Neural crest cell (in vitro differentiated cells): Measurements from ENCODE around the gene SAMD14. TPM values are rescaled to one million over a fixed set of nuclear protein-coding genes. Genes with fewer than 3 reads are reported as not detected.
A peak's percentile ranks its signal among the peaks of the same experiment; 100 is the strongest.

Experiments used
- DNase-seq: peaks from one replicate; pipeline ENCODE4 v3.0.0; 2021; ENCODE audit warnings: low read depth, mixed read lengths, low spot score
- H3K27ac Mint-ChIP-seq: one replicate; pipeline ENCODE4 v1.8.0; 2021; ENCODE audit warnings: mild to moderate bottlenecking, mixed read lengths; ENCODE audit not compliant: unreplicated experiment
- H3K27me3 Mint-ChIP-seq: 2 replicates; pipeline ENCODE4 v1.8.0; 2021; ENCODE audit warnings: low read depth, mild to moderate bottlenecking, mixed read lengths
- H3K36me3 Mint-ChIP-seq: 2 replicates; pipeline ENCODE4 v1.8.0; 2021; ENCODE audit warnings: low read depth, mild to moderate bottlenecking, mixed read lengths
- H3K4me1 Mint-ChIP-seq: 2 replicates; pipeline ENCODE4 v1.8.0; 2021; ENCODE audit warnings: mixed read lengths
- H3K4me3 Mint-ChIP-seq: one replicate; pipeline ENCODE4 v1.8.0; 2021; ENCODE audit warnings: mild to moderate bottlenecking, mixed read lengths
- H3K9me3 Mint-ChIP-seq: 2 replicates; pipeline ENCODE4 v1.8.0; 2021; ENCODE audit warnings: mixed read lengths
- long read RNA-seq: library from polyadenylated mRNA; unstranded; transcript quantifications from one replicate; pipeline ENCODE4 v2.0.0, GENCODE V29; 2020
- total RNA-seq: library from RNA; stranded (reverse); gene quantifications from 2 replicates; pipeline ENCODE4 v1.2.1, GENCODE V29; 2021
- TF ChIP-seq, protein P1 (sequence below): fragments of 200-600 bp; sonication (generic); conservative IDR thresholded peaks from 2 replicates; pipeline ENCODE4 v1.5.0; 2021; ENCODE audit warnings: antibody characterized with exemption, mild to moderate bottlenecking

Gene SAMD14
- 26.1 and 28.7 TPM in 2 replicates for total RNA-seq
- long read RNA-seq, partial matches to known transcripts: 0 of 1 reads
- long read RNA-seq, other reads (novel, unspliced or antisense): 1 of 1 reads

DNA sequence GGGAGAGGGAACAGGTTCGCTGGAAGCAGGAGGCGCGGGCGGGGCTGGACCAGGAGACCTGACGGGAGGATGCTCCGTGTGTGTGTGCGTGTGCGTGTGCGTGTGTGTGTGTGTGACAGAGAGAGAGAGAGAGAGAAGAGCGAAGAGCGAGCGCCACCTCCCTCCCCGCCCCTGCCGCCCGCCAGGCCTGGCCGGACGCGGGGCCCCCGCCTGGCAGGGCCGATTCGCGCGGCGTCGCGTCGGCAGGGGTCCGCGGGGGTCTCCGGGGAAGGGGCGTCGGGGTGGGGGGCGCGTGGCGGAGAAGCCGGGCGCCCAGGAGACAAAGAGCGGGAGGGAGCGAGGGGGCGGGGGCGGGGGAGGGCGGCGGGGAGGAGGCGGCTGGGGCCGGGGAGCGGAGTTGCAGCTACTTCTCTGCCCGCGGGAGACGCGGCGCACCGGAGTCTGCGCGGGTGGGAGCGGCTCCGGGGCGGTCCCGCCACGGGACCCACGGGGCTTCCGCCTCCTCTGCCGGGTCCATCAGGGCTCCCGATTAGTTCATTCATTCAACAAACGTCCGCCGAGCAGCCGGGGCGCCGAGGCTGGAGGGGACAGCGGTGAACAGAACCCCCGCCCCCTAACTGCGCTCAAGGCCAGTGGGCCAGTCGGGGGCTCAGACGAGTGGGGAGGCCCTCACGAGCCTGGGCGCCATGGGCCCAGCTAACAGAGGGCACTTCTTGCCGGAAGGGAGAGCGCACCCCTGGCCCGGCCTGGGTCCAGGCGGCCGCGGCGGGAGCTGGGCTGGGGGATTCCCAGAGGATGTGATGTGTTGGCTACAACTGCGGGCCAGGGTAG is at the start of gene SAMD14:
SAMD14 (minus strand) TSS at position 433 of the 831 bp plus-strand sequence. CDS start 5,201 bp downstream, outside the sequence.
- Mint-ChIP-seq H3K27ac (peak within 1 kb of the TSS; percentile 71), H3K4me3 (peak within 1 kb of the TSS; percentile 92), H3K36me3 (no peaks in the 10 kb centered on the region), H3K27me3 (peaks cover 16% of the 10 kb centered on the region), H3K9me3 (no peaks in the 10 kb centered on the region), H3K4me1 (peaks cover 25% of the 10 kb centered on the region)
- TF ChIP-seq, protein P1, sequence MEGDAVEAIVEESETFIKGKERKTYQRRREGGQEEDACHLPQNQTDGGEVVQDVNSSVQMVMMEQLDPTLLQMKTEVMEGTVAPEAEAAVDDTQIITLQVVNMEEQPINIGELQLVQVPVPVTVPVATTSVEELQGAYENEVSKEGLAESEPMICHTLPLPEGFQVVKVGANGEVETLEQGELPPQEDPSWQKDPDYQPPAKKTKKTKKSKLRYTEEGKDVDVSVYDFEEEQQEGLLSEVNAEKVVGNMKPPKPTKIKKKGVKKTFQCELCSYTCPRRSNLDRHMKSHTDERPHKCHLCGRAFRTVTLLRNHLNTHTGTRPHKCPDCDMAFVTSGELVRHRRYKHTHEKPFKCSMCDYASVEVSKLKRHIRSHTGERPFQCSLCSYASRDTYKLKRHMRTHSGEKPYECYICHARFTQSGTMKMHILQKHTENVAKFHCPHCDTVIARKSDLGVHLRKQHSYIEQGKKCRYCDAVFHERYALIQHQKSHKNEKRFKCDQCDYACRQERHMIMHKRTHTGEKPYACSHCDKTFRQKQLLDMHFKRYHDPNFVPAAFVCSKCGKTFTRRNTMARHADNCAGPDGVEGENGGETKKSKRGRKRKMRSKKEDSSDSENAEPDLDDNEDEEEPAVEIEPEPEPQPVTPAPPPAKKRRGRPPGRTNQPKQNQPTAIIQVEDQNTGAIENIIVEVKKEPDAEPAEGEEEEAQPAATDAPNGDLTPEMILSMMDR: no peak
- peak; percentile 53 for DNase-seq

DNA sequence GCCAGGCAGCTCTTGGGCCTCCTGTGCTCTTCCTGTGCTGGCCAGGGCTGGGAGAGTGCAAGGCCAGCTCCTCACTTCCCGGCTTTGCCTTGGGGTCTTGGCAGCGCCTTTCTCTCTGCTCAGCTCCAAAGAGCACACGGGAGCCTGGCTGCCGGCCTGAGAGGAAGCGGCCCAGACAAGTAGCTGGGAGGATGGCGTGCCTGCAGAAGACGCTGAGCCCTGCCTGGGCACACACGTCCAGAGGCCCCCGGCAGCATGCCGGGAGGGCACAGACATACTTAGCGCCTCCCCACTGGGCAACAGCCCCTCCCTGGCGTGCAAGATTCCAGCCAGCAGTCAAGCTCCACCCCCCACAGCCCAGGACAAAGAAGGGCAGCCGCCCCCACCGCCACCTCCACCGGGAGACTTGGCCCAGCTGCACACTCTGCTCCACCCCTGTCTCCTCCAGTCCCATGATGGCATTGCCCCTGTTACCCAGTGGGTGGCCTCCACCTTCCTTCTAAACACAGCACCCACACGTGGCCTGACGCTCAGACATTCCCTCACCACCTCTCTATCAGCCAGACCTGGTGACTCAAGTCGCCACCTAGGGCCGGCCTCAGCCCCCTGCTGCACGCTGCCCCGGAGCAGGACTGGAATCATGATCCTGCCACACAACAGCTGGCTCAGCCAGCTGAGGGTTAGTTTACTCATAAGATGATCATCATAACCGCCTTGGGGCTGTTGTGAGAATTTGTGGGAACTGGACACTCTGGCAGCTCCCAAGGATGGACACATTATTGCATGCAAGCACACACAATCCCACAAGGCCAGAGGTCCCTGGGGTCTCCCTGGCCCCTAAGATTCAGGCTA is 48.2 kb upstream of the SAMD14 start:
- peak; percentile 52 for DNase-seq
- Mint-ChIP-seq H3K4me3 (peak overlapping the region; percentile 64), H3K9me3 (no peaks in the 10 kb centered on the region), H3K27me3 (no peaks in the 10 kb centered on the region), H3K27ac (peak overlapping the region; percentile 96), H3K4me1 (peaks cover 52% of the 10 kb centered on the region), H3K36me3 (no peaks in the 10 kb centered on the region)
- TF ChIP-seq, protein P1: peak; percentile 58

DNA sequence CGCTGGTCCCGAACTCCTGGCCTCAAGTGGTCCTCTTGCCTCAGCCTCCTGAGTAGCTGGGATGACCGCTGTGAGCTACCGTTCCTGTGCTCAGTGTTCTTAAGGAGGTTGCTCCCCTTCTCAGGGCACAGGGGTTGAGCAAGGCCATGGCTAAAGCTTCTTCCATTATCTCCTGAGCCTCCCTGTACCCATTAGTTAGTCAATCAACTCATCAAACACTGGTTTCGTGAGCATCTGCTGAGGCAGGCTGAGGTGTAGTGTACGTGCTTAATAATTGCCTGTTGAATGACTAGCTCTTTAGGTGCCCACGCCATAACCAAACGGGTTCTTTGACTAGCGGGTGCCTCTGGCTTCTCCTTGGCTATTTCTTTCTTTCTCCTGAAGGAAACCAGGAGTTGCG is 47.5 kb upstream of the SAMD14 start:
- TF ChIP-seq, protein P1: no peak
- H3K4me3 Mint-ChIP-seq: no peak overlapping the region
- H3K4me1 Mint-ChIP-seq: peaks cover 55% of the 10 kb centered on the region
- H3K36me3 Mint-ChIP-seq: no peaks in the 10 kb centered on the region
- no peak for DNase-seq
- H3K27ac Mint-ChIP-seq: no peak overlapping the region
- H3K9me3 Mint-ChIP-seq: no peaks in the 10 kb centered on the region
- H3K27me3 Mint-ChIP-seq: no peaks in the 10 kb centered on the region

DNA sequence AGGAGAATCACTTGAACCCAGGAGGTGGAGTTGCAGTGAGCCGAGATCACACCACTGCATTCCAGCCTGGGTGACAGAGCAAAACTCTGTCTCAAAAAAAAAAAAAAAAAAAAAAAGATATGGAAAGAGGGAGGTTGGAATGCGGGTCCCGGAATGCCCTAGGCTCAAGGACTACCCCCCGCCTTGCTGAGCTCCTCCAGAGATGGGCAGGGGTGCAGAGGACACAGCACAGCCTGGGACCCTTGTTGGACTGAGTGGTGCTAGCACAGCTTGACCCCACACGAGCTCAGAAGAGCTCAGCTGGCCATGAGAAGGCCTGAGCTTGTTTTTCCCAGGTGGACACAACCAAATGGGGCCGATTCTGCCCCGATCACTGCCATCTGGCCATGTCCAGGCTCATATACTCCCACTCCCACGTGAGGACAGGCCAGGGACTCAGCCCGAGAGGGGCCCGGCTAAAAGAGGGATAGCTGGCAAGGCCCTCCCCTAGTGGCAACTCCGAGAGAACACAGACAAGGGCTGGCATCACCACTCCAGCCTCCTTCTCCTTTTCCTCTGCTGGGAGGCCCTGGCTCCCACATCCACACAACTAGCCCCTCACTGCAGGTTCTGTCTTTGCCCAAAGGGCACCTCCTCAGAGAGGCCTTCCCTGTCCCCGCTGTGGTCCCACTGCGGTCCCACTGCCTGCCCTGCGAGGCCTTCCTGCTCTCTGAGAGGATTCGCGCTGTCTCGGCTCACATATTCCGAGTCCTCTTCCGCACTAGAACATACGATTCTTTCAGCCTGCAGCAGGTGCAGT is 46.8 kb upstream of the SAMD14 start:
- no peak overlapping the region for H3K27ac Mint-ChIP-seq
- no peak overlapping the region for H3K4me3 Mint-ChIP-seq
- DNase-seq: no peak
- no peaks in the 10 kb centered on the region for H3K36me3 Mint-ChIP-seq
- no peaks in the 10 kb centered on the region for H3K9me3 Mint-ChIP-seq
- H3K27me3 Mint-ChIP-seq: no peaks in the 10 kb centered on the region
- H3K4me1 Mint-ChIP-seq: peaks cover 51% of the 10 kb centered on the region
- TF ChIP-seq, protein P1: no peak
